Suprapubic skin (tissue), 4 donors: ENCODE data around the gene TRPV6. TPM values are rescaled to one million over a fixed set of nuclear protein-coding genes. Genes with fewer than 3 reads are reported as not detected.

Experiments
- DNase-seq, 2 donors: peaks; one replicate each; pipeline ENCODE4 v3.0.0-alpha.2; 2019; ENCODE audit warnings: low spot score in 2 of 2
- H3K27ac ChIP-seq: fragments of 200-600 bp; sonication (generic); one replicate; pipeline ENCODE4 v1.5.1; 2019
- H3K27me3 ChIP-seq: fragments of 200-600 bp; sonication (generic); one replicate; pipeline ENCODE4 v1.5.1; 2019
- H3K36me3 ChIP-seq: fragments of 200-600 bp; sonication (generic); one replicate; pipeline ENCODE4 v1.5.1; 2019
- H3K4me1 ChIP-seq: fragments of 200-600 bp; sonication (generic); one replicate; pipeline ENCODE4 v1.5.1; 2019
- H3K4me3 ChIP-seq: fragments of 200-600 bp; sonication (generic); one replicate; pipeline ENCODE4 v1.5.1; 2019; ENCODE audit warnings: mild to moderate bottlenecking
- H3K9me3 ChIP-seq: fragments of 200-600 bp; sonication (generic); one replicate; pipeline ENCODE4 v1.5.1; 2019
- CTCF ChIP-seq, 2 donors: fragments of 200-600 bp in 1 of 2; fragments of 450-650 bp in 1 of 2; sonication (generic) in 1 of 2; IDR thresholded peaks; one replicate each; pipeline ENCODE4 v1.5.1; 2016 to 2019; ENCODE audit warnings: antibody characterized with exemption in 2 of 2, mild to moderate bottlenecking in 1 of 2, moderate library complexity in 1 of 2
- EP300 ChIP-seq: sonication (generic); formaldehyde crosslinking; IDR thresholded peaks from one replicate; pipeline ENCODE4 v1.6.1; 2017; ENCODE audit warnings: antibody characterized with exemption
- POLR2A ChIP-seq, 2 donors: fragments of 450-650 bp; IDR thresholded peaks; one replicate each; pipeline ENCODE4 v1.6.1; 2017; ENCODE audit warnings: antibody characterized with exemption in 2 of 2, mild to moderate bottlenecking in 2 of 2, moderate library complexity in 2 of 2
- POLR2AphosphoS5 ChIP-seq, 3 donors: sonication (generic); formaldehyde crosslinking; IDR thresholded peaks; one replicate each; pipeline ENCODE4 v1.6.1; 2017; ENCODE audit warnings: antibody characterized with exemption in 3 of 3
- WGBS: methylation state at CpG from one replicate; pipeline ENCODE4 v1.1.5; 2018; 5-methylcytosine and 5-hydroxymethylcytosine counted together
- total RNA-seq, 4 donors: library from RNA; depleted of rRNA; stranded (reverse); fragments of >200 nt; gene quantifications; one replicate each; pipeline ENCODE4 v1.1.0, GENCODE V29; 2016

The TRPV6 gene
- total RNA-seq, 4 donors from 2014 or later = 7.5 to 34.8 (median 15.0) TPM

- WGBS = 64% methylated on average over 15 of the region's 15 CpGs
- H3K4me3 ChIP-seq = no peak overlapping the region
- no peaks in the 10 kb centered on the region for H3K9me3 ChIP-seq
- DNase-seq = peak in 1 of 2 donors; percentile 35
- peaks cover 30% of the 10 kb centered on the region for H3K4me1 ChIP-seq
- peak overlapping the region; percentile 4 for H3K27ac ChIP-seq
- H3K36me3 ChIP-seq = no peaks in the 10 kb centered on the region
- no peak for TF ChIP-seq POLR2A (IDR thresholded peaks at IDR 0.05)
- TF ChIP-seq EP300 = no peak
- no peak for TF ChIP-seq POLR2AphosphoS5 (IDR thresholded peaks at IDR 0.05)
- TF ChIP-seq CTCF (IDR thresholded peaks at IDR 0.05) = no peak
- H3K27me3 ChIP-seq = no peaks in the 10 kb centered on the region
These were observed 16.1 kb upstream of the TRPV6 start for GRCh38 chr7:142901426-142902259.

GRCh38 chr7:142899661-142900060 is 14.1 kb upstream of the TRPV6 start:
- Histone ChIP-seq H3K9me3 (no peaks in the 10 kb centered on the region), H3K27me3 (no peaks in the 10 kb centered on the region), H3K4me3 (no peak overlapping the region), H3K27ac (no peak overlapping the region), H3K4me1 (peaks cover 30% of the 10 kb centered on the region), H3K36me3 (no peaks in the 10 kb centered on the region)
- WGBS = 19% methylated on average over 3 of the region's 3 CpGs
- DNase-seq = peak in 1 of 2 donors; percentile 6
- no peak for TF ChIP-seq POLR2AphosphoS5 (IDR thresholded peaks at IDR 0.05)
- TF ChIP-seq EP300 = no peak
- no peak for TF ChIP-seq POLR2A (IDR thresholded peaks at IDR 0.05)
- TF ChIP-seq CTCF (IDR thresholded peaks at IDR 0.05) = no peak

GRCh38 chr7:142898377-142899170 is 13.0 kb upstream of the TRPV6 start:
- H3K27me3 ChIP-seq = no peaks in the 10 kb centered on the region
- H3K9me3 ChIP-seq = no peaks in the 10 kb centered on the region
- WGBS = 35% methylated on average over 3 of the region's 3 CpGs
- H3K27ac ChIP-seq = no peak overlapping the region
- DNase-seq = peak in 1 of 2 donors; percentile 72
- no peaks in the 10 kb centered on the region for H3K36me3 ChIP-seq
- H3K4me1 ChIP-seq = peaks cover 30% of the 10 kb centered on the region
- no peak overlapping the region for H3K4me3 ChIP-seq
- TF ChIP-seq CTCF (IDR thresholded peaks at IDR 0.05) = no peak

GRCh38 chr7:142897691-142898090 is 12.1 kb upstream of the TRPV6 start:
- TF ChIP-seq POLR2AphosphoS5 (IDR thresholded peaks at IDR 0.05) (no peak), POLR2A (IDR thresholded peaks at IDR 0.05) (no peak), CTCF (IDR thresholded peaks at IDR 0.05) (no peak), EP300 (no peak)
- Histone ChIP-seq H3K27me3 (peaks cover 3% of the 10 kb centered on the region), H3K27ac (no peak overlapping the region), H3K36me3 (no peaks in the 10 kb centered on the region), H3K4me3 (no peak overlapping the region), H3K9me3 (no peaks in the 10 kb centered on the region), H3K4me1 (peaks cover 30% of the 10 kb centered on the region)
- peak in 1 of 2 donors; percentile 76 for DNase-seq
- 85% methylated on average over 7 of the region's 7 CpGs for WGBS

- peaks cover 4% of the 10 kb centered on the region for H3K27me3 ChIP-seq
- WGBS = 73% methylated on average over 3 of the region's 3 CpGs
- H3K4me1 ChIP-seq = peaks cover 28% of the 10 kb centered on the region
- peak in 1 of 2 donors; percentile 38 for DNase-seq
- TF ChIP-seq EP300 = no peak
- TF ChIP-seq POLR2AphosphoS5 (IDR thresholded peaks at IDR 0.05) = no peak
- no peak for TF ChIP-seq CTCF (IDR thresholded peaks at IDR 0.05)
- TF ChIP-seq POLR2A (IDR thresholded peaks at IDR 0.05) = no peak
- H3K4me3 ChIP-seq = no peak overlapping the region
- H3K27ac ChIP-seq = no peak overlapping the region
- no peaks in the 10 kb centered on the region for H3K36me3 ChIP-seq
- no peaks in the 10 kb centered on the region for H3K9me3 ChIP-seq
These were observed 11.3 kb upstream of the TRPV6 start for GRCh38 chr7:142896741-142897379.
